ENCODE data around the gene MAP3K4.
"Not testable (repeated sequence)": the region's sequence is repeated elsewhere in the genome, so short reads cannot be mapped to it uniquely, and the experiment has no call there.

Gene MAP3K4

GRCh38 chr6:160972111-160972510 lies 19.5 kb upstream of the MAP3K4 start:
- DNase-seq (ENCODE audit: low read depth in 2 of 2): no peak

- DNase-seq (ENCODE audit: low read depth in 2 of 2): not testable (repeated sequence)
Measured at GRCh38 chr6:160972594-160972993, 19.0 kb upstream of the MAP3K4 start.

GRCh38 chr6:160973311-160974250 lies 18.0 kb upstream of the MAP3K4 start:
- DNase-seq (ENCODE audit: low read depth in 2 of 2): no peak

- DNase-seq (ENCODE audit: low read depth in 2 of 2): no peak
Measured at GRCh38 chr6:160974304-160974771, 17.2 kb upstream of the MAP3K4 start.

GRCh38 chr6:160975162-160975561 lies 16.4 kb upstream of the MAP3K4 start:
- no peak for DNase-seq (ENCODE audit: low read depth in 2 of 2)

- not testable (repeated sequence) for DNase-seq (ENCODE audit: low read depth in 2 of 2)
Measured at GRCh38 chr6:160975961-160976360, 15.6 kb upstream of the MAP3K4 start.

GRCh38 chr6:160978141-160978901 lies 13.2 kb upstream of the MAP3K4 start:
- no peak for DNase-seq (ENCODE audit: low read depth in 2 of 2)

- DNase-seq (ENCODE audit: low read depth in 2 of 2): no peak
Measured at GRCh38 chr6:160979061-160979708, 12.4 kb upstream of the MAP3K4 start.

- not testable (repeated sequence) for DNase-seq (ENCODE audit: low read depth in 2 of 2)
Measured at GRCh38 chr6:160983377-160983948, 8.1 kb upstream of the MAP3K4 start.

GRCh38 chr6:160986851-160987250 lies 4.7 kb upstream of the MAP3K4 start:
- no peak for DNase-seq (ENCODE audit: low read depth in 2 of 2)

- DNase-seq (ENCODE audit: low read depth in 2 of 2): no peak
Measured at GRCh38 chr6:160987265-160987664, 4.3 kb upstream of the MAP3K4 start.

- no peak for DNase-seq (ENCODE audit: low read depth in 2 of 2)
Measured at GRCh38 chr6:160990847-160991405, 643 bp upstream of the MAP3K4 start.

- peak; percentile 15 to 37 for DNase-seq (ENCODE audit: low read depth in 2 of 2)
Measured at GRCh38 chr6:160992061-160992979, 751 bp downstream of the MAP3K4 start.

- DNase-seq (ENCODE audit: low read depth in 2 of 2): no peak
Measured at GRCh38 chr6:160992980-160993314, 1.4 kb downstream of the MAP3K4 start.

GRCh38 chr6:160995271-160995670 lies 3.7 kb downstream of the MAP3K4 start:
- DNase-seq (ENCODE audit: low read depth in 2 of 2): no peak

- no peak for DNase-seq (ENCODE audit: low read depth in 2 of 2)
Measured at GRCh38 chr6:160996131-160996601, 4.6 kb downstream of the MAP3K4 start.

GRCh38 chr6:160998217-160998616 lies 6.6 kb downstream of the MAP3K4 start:
- no peak for DNase-seq (ENCODE audit: low read depth in 2 of 2)

GRCh38 chr6:160998766-160999165 lies 7.2 kb downstream of the MAP3K4 start:
- DNase-seq (ENCODE audit: low read depth in 2 of 2): no peak

- no peak for DNase-seq (ENCODE audit: low read depth in 2 of 2)
Measured at GRCh38 chr6:160999516-160999915, 7.9 kb downstream of the MAP3K4 start.

GRCh38 chr6:161000632-161001031 lies 9.1 kb downstream of the MAP3K4 start:
- no peak for DNase-seq (ENCODE audit: low read depth in 2 of 2)

Data from stimulated activated CD8-positive, alpha-beta memory T cell treated with anti-CD3 and anti-CD28 coated beads, Interleukin-7, amount 100 ng/mL, for 4 hours (primary cell).